GM21360 (cell line): Measurements from ENCODE around the gene STX10.
"Not testable (repeated sequence)": the region's sequence is repeated elsewhere in the genome, so short reads cannot be mapped to it uniquely, and the experiment has no call there.

Experiments used
- ATAC-seq: cut with Tn5 transposase; IDR thresholded peaks from one replicate; pipeline ENCODE4 v1.9.1; 2021; ENCODE audit warnings: mild to moderate bottlenecking, moderate library complexity; ENCODE audit not compliant: unreplicated experiment

The STX10 gene

DNA sequence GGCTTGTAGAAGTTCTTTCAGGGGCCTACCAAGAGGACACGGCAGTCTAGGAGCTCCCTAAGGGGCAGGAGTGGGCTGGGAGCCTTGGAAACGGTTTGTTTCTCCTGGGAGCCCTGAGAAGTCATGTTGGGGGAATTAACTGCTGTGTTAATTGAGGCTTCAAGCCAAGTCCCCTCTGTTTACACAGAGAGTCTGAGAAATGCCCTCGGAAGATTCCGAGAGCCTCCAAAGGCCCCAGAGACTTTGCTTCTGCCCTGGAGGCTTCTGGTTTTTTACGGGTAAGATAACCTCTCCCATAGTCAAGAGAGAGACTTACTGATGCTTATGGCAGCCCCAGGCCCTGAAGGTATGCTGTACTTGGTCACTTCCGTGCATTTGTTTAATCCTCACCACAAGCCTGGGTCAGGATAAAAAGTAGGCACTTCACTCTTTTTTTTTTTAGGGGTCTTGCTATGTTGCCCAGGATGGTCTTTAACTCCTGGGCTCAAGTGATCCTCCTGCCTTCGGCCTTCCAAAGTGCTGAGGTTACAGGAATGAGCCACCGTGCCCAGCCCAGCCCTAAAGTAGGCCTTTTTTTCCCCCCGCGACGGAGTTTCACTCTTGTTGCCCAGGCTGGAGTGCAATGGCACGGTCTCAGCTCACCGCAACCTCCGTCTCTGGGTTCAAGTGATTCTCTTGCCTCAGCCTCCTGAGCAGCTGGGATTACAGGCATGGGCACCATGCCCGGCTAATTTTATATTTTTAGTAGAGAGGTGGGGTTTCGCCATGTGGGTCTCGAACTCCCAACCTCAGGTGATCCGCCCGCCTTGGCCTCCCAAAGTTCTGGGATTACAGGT, 15.2 kb upstream of the STX10 start:
- no peak for ATAC-seq

DNA sequence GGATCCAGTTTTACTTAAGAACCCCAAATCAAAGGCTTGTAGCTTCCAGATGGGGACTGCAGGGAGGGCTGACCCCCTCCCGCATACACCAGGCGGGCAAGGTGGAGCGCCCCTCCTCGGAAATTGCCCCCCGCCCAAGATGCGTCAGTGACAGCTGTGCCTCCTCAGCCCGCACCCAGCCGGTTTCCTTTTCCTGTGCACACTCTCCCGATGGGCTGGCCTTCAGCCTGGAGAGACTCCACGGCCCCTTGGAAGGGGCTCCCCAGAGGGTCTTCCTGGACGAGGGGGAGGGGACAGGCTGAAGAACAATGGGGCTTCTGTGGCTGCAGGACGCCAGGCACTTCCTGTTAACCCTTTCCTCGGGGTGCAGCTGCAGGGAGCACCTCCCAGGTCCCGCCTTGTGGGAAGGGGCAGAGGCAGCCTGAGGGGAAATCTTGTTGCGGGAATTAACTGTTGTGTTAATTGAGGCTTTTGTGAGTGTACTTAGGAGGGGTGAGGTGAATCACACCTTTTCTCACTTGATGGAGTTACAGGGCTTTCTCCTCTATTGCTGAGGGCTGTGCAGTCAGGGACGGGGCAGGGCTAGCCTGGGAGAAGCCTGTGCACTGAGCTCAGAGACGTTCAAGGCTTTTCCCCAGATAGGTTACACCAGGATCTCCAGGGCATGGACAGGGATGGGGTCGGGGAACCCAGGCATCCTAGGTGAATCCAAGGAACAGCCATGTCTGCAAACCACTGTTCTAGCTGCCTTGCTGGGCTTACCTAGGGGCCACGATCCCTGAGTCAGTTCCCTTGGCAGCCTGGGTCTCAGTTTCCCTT, 14.4 kb upstream of the STX10 start:
- ATAC-seq = no peak

DNA sequence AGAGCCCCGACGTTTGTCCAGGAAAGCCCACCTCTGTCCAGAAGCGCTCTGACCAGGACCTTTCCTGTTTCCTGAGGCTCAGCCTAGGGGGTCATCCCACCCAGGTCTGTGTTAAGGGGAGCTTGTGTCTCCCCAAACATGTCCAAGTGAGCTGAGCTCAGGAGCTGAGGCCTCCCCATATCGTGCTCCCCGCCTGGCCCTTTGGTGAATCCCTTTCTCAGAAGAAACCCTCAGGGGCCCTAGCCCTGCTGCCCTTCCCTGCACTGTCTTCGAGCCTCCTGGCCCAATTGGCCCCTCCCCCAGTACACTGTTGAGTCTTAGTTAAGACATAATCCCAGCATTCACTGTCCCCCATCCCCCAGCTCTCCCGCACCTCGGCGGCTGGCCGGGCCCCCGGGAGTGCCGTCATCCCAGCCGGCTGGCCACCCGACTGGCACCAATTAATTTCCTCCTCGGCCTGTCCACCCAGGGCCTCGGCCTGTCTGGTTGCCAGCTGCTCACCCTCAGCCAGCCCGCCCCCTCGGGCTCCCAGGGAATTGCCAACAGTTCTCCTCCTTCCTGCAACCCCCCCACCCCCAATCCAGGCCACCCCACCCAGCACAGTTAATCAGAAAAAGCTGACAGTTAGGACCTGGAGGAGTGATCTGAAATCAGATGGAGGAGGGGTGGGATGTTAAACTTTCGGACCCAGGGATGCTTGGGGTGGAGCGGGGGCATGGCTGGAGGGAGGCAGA, 13.6 kb upstream of the STX10 start:
- ATAC-seq = no peak

DNA sequence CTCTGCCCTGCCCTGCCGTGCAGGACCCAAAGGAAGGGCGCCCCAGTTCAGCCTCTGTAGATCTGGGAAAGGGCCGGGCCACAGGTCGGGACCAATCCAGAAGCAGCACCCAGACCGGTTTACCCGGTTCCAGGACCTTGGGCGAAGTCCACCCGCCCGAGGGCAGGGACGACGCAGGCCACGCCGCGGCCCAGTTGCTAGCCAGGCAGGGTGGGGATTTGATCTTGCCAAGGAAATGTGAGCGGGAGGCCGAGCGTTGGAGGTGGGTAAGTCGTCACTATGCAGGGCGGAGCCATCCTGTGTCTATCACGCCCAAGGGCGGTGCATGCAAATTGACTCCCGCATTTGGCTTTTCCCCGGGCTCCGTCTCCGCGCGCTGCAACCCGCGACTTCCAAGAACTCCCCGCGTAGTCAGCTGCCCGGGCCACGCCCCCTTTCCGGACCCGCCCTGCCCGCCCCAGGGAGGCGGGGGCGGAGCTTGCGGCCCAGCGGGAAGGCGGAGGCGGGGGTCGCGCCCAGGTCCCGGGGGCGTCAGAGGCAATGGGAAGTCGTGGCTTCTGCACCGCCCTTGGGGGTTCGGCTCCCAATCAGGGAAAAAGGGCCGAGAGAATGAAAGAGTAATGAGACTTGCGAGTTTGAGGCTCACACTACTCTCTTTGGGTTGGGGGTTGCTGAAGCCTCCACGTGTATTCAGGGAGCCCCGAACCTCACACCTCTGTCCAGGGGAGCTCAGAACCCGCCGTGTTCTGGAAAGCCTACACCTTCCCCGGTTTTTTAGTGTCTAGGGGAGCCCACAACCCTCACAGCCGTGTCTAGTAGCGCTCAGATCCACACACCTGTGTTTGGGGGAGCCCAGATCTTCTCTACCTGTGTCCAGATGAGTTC, 12.8 kb upstream of the STX10 start:
- no peak for ATAC-seq

DNA sequence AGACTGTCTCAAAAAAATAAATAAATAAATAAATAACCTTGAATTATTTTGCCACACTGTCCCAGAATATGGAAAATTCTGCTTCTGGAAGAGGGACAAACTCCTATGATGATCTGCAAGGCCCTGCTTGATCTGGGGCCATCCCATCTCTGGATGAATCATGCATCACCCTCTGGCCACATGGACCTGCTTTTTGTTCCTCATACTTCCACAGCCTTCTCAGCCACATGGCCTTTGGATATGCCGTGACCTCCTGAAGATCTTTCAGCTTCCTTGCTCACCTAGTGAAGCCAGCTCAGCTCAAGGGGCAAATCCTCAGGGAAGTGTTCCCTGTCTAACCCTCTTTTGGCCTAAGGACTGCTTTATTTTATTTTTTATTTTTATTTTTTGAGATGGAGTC, 10.4 kb upstream of the STX10 start:
- no peak for ATAC-seq

DNA sequence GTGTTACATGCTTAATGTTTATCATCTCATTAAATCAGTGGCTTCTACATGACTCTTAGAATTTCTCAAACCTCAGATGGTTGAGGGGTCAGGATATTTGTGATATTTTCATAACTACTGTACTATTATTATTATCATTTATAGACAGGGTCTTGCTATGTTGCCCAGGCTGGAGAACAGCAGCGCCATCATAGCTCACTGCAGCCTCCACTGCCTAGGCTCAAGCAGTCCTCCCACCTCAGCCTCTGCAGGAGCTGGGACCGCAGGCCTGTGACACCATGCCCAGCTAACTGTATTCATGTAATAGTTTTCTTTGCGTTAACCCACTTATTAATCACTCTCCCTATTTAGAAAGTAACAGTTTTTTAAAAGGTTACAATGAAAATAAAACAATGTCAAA, 9.5 kb upstream of the STX10 start:
- no peak for ATAC-seq

DNA sequence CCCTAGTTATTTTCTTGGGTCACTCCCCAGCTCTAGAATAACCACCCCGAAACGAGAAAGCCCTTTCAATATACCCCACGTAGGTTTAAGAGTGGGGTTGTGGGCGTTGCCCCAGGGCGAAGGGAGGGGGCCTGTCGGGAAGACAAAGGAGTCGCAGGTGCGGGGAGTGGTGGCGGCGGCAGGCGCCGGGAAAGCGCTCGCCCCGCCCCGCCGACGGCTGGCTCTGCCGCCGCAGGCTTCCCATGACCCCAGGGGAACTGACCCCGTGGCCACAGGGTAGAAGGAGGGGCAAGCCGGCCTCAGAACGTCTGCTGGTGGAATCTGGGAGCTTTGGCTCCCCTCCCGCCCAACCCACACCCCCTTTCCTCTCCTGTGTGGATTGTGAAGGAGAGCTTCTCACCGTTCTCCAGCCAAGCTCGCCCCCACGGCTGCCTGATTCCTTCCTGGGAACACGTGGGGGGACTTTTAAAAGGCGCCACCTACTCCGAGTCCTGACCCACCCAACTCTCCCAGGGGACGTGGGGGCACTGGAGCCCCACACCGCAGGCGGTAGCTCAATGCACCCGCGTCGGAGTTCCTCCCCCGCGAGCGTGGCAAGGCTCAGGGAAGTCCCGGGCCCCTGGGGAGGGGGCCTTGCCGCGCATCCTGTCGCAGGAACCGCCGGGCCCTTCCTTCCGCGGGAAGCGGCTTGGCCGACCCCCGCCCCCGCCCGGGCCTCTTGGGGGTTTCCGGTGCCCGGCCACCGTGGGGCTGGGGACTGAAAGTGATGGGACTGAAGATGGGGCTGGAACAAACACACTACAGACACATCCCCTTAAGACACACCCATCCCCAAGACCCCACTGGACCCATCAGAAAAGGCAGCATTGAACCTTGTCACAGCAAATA, 5.5 kb upstream of the STX10 start:
- no peak for ATAC-seq

DNA sequence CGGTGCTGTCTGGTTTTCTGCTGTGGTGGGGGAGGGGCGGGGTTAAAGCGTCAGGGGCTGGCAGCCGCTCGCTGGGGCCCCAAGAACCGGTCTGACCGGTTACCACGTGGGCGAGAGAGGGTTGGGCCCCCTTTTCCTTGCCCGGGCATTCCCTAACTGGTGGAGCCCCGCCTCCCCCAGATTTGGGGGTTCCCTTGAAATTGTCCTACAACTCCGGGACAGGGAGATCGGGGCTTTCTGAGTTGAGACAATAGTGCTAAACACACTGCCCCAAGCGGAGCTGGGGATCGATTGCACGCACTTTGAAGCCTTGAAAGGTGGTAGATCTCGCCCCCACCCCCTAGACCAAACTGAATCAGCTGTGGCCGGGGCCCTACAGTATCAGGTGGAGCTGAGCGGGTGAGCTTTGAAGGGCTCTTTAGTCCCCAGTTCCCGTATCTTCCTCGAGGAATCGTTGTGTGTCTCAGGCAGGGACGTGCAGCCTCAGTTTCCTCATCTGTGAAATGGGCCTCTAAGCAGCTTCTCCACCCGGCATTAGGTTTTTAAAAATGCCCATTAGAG, 4.8 kb upstream of the STX10 start:
- no peak for ATAC-seq

DNA sequence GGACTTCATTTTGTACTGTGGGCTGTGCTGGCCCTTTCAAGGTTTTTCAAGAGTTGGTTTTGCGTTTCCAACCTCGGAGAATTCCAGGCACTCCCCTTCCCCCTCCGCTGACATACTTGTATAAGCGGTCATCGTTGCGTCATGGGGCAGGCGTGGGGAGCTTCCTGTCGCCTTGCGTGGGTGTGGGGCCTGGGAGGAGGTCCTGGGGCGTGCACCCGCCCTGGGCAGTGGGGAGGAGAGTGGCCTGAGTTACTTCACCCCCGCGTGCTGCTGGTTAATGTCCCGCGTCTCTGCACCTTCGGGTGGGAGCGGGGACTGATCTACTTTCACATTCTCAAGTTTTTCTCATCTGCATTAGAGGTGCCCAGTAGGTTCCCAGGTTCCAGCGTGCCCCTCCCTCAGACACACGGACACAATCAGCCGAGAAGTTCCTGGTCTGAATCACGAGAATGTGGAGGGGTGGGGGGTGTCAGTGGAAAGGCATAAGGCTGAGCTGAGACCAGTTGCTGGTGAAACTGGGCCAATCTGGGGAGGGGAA, 4.1 kb upstream of the STX10 start:
- no peak for ATAC-seq

DNA sequence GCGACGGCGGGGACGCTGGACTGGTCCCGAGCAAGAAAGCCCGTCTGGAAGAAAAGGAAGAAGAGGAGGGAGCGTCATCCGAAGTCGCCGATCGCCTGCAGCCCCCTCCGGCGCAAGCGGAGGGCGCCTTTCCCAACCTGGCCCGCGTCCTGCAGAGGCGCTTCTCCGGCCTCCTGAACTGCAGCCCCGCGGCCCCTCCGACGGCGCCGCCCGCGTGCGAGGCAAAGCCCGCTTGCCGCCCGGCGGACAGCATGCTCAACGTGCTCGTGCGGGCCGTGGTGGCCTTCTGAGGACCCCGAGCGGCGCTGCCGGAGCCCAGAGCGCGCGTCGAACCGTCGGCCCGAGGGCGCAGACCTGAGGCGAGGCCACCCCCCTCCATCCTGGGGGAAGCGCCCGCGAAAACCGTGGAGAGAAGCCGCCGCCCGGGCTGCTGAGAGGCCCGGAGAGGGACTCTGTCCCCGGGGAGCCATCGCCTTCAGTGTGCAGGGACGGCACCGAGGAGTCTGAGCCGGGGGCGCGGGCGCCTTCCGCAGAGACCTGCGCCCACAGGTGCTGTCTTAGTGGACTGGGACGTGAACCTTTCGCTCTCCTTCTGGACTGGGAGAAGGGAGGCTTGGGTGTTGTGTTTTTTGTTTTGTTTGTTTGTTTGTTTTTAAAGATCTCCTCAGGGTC, 3.5 kb upstream of the STX10 start:
- ATAC-seq = no peak

DNA sequence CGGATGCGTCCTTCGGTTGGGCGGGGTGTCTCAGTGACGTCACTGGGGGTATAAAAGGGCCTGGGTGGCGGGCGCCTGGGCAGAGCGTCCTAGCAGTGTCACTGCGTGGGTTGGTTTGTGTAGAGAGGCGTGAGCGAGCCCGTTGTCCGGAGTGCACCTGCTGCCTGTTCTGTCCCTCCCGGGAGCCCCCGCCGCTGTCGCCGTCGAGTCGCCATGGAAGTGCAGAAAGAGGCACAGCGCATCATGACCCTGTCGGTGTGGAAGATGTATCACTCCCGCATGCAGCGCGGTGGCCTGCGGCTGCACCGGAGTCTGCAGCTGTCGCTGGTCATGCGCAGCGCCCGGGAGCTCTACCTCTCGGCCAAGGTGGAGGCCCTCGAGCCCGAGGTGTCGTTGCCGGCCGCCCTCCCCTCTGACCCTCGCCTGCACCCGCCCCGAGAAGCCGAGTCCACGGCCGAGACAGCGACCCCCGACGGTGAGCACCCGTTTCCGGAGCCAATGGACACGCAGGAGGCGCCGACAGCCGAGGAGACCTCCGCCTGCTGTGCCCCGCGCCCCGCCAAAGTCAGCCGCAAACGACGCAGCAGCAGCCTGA, 2.9 kb upstream of the STX10 start:
- ATAC-seq = peak; percentile 21

DNA sequence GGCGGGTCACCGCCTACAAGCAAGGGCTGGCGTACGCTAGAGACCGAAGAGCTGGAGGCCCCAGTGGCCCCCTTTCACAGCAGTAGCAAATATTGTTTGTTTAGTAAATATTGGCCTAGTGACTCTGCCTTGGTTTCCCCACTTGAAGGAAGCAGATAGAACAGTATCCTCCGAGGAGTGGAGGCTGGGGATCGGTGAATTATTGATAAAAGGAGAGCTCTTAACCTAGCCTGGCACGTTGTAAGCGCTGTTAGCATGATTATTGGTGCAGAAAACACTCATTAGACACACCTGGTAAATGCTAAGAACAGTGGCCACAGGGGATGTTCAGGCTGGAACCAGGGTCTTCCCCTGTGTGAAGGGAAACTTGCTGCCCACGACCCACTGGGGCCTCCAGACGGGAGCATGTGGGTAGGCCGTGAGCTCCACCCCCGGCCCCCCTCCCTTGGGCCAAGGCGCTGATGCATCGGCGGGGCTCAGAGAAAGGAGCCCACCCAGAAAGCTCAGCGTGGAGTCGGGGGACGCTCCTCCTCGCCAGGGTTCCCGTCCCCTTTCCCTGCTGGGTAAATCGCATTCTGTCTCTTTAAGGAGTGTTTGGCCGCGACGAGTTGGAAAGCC, 2.3 kb upstream of the STX10 start:
- peak; percentile 6 for ATAC-seq

DNA sequence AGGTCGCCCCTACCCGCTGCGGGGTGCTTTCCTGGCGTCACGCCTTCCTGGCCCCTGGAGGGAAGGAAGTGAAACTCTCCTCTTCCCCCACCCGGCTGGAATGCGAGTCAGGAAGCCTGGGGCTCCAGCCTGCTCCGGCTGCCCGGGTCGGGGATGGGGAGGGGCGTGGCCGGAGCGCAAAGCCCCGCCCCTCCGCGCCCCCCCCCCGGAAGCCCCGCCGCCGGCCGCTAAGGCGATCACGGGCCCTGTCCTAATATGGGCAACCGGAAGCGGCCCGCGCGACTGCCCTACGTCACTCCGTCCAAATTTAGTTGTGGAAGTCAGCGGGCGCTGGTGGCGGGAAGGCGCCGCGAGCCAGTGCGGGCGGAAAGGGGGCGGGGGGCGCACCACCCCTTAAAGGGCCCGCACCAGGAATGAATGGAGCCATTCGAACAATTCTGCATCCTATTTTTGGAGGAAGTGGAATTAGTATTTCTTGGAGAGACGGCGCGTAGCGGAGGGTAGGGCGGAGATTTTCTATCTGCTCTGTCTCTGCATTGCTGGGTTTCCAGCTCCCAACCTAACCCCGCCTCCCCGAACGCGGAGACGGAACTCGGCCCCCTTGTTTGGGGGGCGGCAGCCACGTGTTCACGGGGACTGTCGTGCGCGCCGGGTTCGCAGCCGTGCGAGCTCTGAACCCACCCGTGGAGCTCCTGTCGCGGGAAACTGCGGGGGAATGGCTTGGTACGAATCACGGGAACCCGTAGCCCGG, 1.6 kb upstream of the STX10 start:
- peak; percentile 35 for ATAC-seq

DNA sequence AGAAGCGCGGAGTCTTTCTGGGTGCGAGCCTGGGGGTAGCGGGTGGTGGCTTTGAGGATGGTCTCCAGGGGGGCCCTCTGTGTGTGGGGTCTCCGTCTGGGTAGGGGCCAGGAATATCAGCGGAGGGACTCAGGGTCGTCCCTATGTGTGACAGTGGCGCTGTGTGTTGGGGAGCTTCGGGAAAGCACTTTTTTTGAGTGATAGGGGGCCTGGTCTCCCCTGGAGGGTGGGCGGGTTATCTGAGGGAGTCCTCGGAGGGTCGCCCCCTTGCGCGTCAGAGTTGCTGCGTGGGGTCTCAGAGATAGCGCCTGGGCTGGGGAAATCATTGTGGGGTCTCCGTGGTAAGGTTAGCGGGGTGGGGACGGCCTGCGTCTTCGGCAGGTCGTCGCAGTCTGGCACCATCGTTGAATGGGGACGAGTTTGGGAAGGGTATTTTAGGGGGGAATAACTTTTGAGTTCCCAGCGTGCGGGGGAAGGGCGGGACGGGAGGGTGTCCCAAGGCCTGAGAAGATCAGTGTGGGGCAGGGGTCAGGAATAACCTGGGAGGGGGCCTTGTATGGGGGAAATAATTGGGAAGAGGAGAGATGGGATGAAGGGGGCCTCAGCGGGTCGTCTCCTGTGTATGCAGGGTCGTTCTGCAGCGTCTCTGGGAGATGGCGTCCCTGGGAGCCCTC, 893 bp upstream of the STX10 start:
- no peak for ATAC-seq

DNA sequence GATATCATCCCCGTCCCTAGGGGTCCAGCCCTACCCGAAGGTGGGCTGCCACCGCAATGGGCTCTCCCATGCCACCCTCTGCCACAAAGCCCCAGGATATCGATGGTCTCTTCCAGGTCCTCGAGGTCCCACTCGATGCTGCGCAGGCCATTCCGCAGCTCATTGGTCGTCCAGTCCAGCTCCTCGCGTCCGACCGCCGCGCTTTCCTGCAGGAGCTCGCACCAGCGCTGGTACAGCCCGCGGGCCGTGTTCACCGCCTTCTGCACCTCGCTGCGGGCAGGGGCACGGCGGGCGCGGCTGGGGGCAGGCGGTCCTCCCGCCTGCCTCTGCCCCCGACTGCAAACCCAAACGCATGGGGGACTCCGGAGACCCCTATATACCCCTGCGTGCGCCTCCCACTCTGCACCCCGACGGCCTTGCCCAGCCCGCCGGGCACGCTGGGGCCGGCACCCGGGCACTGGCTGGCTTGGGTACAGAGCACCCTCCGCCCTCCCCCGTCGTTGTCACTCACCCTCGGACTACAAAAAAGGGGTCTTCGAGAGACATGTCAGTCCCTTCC, 468 bp downstream of the STX10 start:
- ATAC-seq = no peak

DNA sequence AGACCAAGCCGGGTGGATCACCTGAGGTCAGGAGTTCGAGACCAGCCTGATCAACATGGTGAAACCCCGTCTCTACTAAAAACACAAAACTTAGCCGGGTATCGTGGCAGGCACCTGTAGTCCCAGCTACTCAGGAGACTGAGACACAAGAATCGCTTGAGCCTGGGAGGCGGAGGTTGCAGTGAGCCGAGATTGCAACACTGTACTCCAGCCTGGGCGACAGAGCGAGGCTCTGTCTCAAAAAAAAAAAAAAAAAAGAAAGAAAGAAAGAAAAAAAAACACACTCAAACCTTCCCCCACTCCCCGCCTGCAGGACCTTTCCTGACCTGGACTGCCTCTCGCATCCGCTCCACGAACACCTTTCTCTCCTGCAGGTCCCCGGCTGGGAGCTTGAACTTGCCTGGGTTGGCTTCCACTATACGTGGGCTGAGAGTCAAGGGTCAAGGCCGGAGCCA, 975 bp downstream of the STX10 start:
- not testable (repeated sequence) for ATAC-seq
